ENCODE measurements around the gene GJB3. TPM values are rescaled to one million over a fixed set of nuclear protein-coding genes. Genes with fewer than 3 reads are reported as not detected.
"Not testable (repeated sequence)": the region's sequence is repeated elsewhere in the genome, so short reads cannot be mapped to it uniquely, and the experiment has no call there.

The GJB3 gene
- polyA plus RNA-seq, 2 of the 4 experiments (the other 2 are of a cell fraction), result 0.50 to 0.76 TPM

GRCh38 chr1:34771573-34772371, 9.2 kb upstream of the GJB3 start:
- no peak for ATAC-seq
- Histone ChIP-seq H3K27ac (no peak overlapping the region), H3K4me2 (no peak overlapping the region), H3K4me1 (no peaks in the 10 kb centered on the region), H3K9me3 (no peaks in the 10 kb centered on the region), H3K4me3 (no peak overlapping the region)
- POLR2A ChIA-PET, result no interaction called here
- CTCF ChIA-PET, result interaction anchor here (0.6 to 1.6 kb wide), 4 partner anchors 15 to 1363 kb away, joined by 3 to 4 read pairs (median 3); no protein-coding TSS in a partner anchor
- TF ChIP-seq MAZ (IDR thresholded peaks at IDR 0.05; ENCODE audit: borderline replicate concordance, low read depth, low read length), result no peak
- TF ChIP-seq SMC3 (IDR thresholded peaks at IDR 0.05), result no peak
- no peak for TF ChIP-seq GATA3 (IDR thresholded peaks at IDR 0.05; ENCODE audit: borderline replicate concordance)
- TF ChIP-seq CBX2 (IDR thresholded peaks at IDR 0.05; ENCODE audit: borderline replicate concordance, low read depth), result no peak
- TF ChIP-seq HDAC2 (IDR thresholded peaks at IDR 0.05), result no peak
- TF ChIP-seq MAFK (IDR thresholded peaks at IDR 0.05; ENCODE audit: partially characterized antibody), result no peak
- TF ChIP-seq CHD4 (IDR thresholded peaks at IDR 0.05; ENCODE audit: borderline replicate concordance), result no peak
- 74% methylated on average over 15 of the region's 16 CpGs for WGBS (ENCODE audit: missing lambda C conversion rate)
- no peak for FAIRE-seq
- no peak for DNase-seq (ENCODE audit: low read depth in 1 of 2, low spot score in 1 of 2)

GRCh38 chr1:34773114-34773513, 7.9 kb upstream of the GJB3 start:
- 79% methylated on average over 4 of the region's 4 CpGs for WGBS (ENCODE audit: missing lambda C conversion rate)
- H3K4me1 ChIP-seq; H3K27ac ChIP-seq; FAIRE-seq; POLR2A ChIA-PET; H3K9me3 ChIP-seq; H3K4me3 ChIP-seq; ATAC-seq; DNase-seq (ENCODE audit: low read depth in 1 of 2, low spot score in 1 of 2); H3K4me2 ChIP-seq: not testable (repeated sequence)
- CTCF ChIA-PET, result interaction anchor here (1.5 to 1.6 kb wide), 2 partner anchors 13 to 79 kb away, joined by 4 to 5 read pairs; no protein-coding TSS in a partner anchor

GRCh38 chr1:34774957-34775356, 6.1 kb upstream of the GJB3 start:
- no peak overlapping the region for H3K4me3 ChIP-seq
- TF ChIP-seq EHF (CRISPR knock-in tag; IDR thresholded peaks at IDR 0.05) (no peak), EP300 (IDR thresholded peaks at IDR 0.05) (no peak), SREBF2 (IDR thresholded peaks at IDR 0.05) (no peak), HDAC2 (IDR thresholded peaks at IDR 0.05) (no peak), CBX2 (IDR thresholded peaks at IDR 0.05; ENCODE audit: borderline replicate concordance, low read depth) (no peak), PBX3 (IDR thresholded peaks at IDR 0.05) (no peak), JUNB (IDR thresholded peaks at IDR 0.05) (no peak), CTCF (IDR thresholded peaks at IDR 0.05) (no peak), HEYL (CRISPR knock-in tag; IDR thresholded peaks at IDR 0.05) (no peak), HOXB5 (CRISPR knock-in tag; IDR thresholded peaks at IDR 0.05) (no peak), HOXA7 (CRISPR knock-in tag; IDR thresholded peaks at IDR 0.05) (no peak), ATOH8 (CRISPR knock-in tag; IDR thresholded peaks at IDR 0.05; ENCODE audit: low read depth) (no peak), NPAS2 (CRISPR knock-in tag; IDR thresholded peaks at IDR 0.05; ENCODE audit: borderline replicate concordance) (no peak), PHF8 (IDR thresholded peaks at IDR 0.05; ENCODE audit: borderline replicate concordance, low read depth) (no peak), POLR2A (IDR thresholded peaks at IDR 0.05; ENCODE audit: low read length) (no peak)
- no peaks in the 10 kb centered on the region for H3K9me3 ChIP-seq
- H3K4me2 ChIP-seq, result no peak overlapping the region
- DNase-seq (ENCODE audit: low read depth in 1 of 2, low spot score in 1 of 2), result no peak
- ATAC-seq, result no peak
- H3K27ac ChIP-seq, result no peak overlapping the region
- ChIA-PET POLR2A (no interaction called here), CTCF (no interaction called here)
- no peak for FAIRE-seq
- no peaks in the 10 kb centered on the region for H3K4me1 ChIP-seq
- WGBS (ENCODE audit: missing lambda C conversion rate), result 63% methylated on average over 8 of the region's 8 CpGs
